H1 (cell line): ENCODE results near the gene BRD3OS. TPM values are rescaled to one million over a fixed set of nuclear protein-coding genes. Genes with fewer than 3 reads are reported as not detected.

ENCODE experiments used
- MAFK ChIP-seq: IDR thresholded peaks from 2 replicates; pipeline ENCODE4 v1.6.1; 2012; ENCODE audit warnings: low read depth, mild to moderate bottlenecking, improper control_type of control experiment, low read length
- SP1 ChIP-seq: IDR thresholded peaks from 2 replicates; pipeline ENCODE4 v1.6.1; 2011; ENCODE audit warnings: low read depth, low read length
- polyA plus RNA-seq, 7 experiments: library from polyadenylated mRNA; depleted of rRNA in 3 of 7; stranded (reverse) in 5 of 7; unstranded in 2 of 7; fragments of >200 nt in 5 of 7; fragments of 200-250 nt in 2 of 7; gene quantifications; 1 replicate in 5 of 7; 2 replicates in 1 of 7; 4 replicates in 1 of 7; pipeline versions ENCODE4 v1.2.1 to v1.2.3, GENCODE V29; 2011 to 2013; ENCODE audit warnings: missing spikeins in 2 of 7, mixed read lengths in 2 of 7
- total RNA-seq: library from RNA; stranded (reverse); fragmentation: NEBNext Ultra II Directional; extraction: Animal tissue kit (Norgen Biotek cat#: 25700); gene quantifications from 2 replicates; pipeline ENCODE4 v1.2.1, GENCODE V29; 2021

BRD3OS gene
- total and polyA plus RNA-seq, 2 of the 8 experiments (the other 6 are each of a cell fraction or from before 2014, with no cell fraction given): 12.7 to 20.2 TPM

DNA sequence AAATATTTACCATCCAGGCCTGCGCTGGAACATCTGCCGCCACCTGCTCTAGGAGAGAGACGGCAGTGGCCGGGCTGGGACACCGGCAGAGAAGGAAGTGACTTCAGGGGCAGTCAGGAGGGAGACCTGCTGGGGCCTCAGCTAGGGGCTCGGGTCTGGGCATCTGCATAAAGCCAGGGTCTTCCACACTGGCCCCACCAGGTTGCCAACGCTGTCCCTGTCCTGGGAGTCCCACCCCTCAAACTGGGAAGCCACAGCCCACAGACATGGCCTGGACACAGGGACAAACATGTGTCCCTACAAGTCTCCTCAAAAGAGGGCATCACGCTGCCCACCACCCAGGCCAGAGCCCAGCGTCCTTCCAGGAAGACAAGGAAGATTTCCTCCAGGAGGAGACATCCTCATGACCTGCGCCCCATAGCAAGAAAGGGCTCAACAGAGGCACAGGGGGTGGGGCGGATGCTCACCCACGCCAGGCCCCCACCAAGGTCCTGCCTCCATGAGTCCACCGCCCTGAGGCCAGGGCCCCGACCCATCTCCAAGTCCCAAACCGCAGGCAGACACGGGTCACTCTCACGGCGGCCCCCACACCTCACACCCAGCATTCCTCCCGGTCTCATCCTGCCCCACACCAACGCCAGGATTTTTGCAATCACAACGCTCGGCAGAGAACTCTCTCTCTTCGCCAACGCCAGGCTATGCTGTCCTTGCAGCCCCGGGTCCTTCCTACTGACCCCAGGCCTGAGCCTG, 42.1 kb upstream of the BRD3OS start (continued):
- no peak for TF ChIP-seq MAFK
- TF ChIP-seq SP1: no peak
